MM.1S (cell line): ENCODE measurements around the gene PZP.

ENCODE experiments used
- EZH2phosphoT487 ChIP-seq: fragments of 300-600 bp; sonication (generic); IDR thresholded peaks from 2 replicates; pipeline ENCODE4 v1.6.1; 2018; ENCODE audit warnings: antibody characterized with exemption, low read length
- TF ChIP-seq, protein P1 (sequence below): fragments of 300-600 bp; sonication (generic); IDR thresholded peaks from 2 replicates; pipeline ENCODE4 v1.5.1; 2016; ENCODE audit warnings: antibody characterized with exemption, low read length, mixed read lengths

DNA sequence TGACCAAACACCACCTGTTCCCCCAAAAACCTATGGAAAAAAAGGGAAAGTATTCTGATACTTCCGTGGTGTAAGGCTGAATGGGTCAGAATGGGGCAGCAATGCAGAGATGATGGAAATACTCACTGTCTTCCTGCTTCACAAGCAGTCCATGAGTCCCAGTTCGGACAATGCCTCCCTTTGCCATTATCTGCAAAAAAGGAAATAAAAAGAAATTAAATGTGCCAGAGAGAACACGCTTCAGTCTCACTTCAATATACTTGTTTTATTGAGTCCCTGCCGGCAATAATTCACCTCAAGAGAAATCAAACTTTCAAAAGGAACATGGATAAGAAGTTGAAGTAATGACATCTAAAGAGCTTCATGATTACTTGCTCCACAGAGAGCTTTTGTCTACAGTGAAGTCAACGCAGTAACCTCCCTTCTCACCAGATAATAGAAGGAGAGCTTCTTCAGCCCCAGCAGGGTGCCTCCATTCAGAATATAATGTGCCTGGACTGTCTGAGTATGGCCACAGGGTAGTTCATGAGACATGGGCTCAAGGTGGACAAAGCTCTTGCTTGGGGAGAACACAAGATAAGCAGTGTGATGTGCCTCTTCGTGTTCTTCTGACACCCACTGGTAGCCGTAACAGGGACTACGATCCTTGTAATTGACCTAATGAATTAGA, 107.0 kb downstream of the PZP start:
- TF ChIP-seq, protein P1, sequence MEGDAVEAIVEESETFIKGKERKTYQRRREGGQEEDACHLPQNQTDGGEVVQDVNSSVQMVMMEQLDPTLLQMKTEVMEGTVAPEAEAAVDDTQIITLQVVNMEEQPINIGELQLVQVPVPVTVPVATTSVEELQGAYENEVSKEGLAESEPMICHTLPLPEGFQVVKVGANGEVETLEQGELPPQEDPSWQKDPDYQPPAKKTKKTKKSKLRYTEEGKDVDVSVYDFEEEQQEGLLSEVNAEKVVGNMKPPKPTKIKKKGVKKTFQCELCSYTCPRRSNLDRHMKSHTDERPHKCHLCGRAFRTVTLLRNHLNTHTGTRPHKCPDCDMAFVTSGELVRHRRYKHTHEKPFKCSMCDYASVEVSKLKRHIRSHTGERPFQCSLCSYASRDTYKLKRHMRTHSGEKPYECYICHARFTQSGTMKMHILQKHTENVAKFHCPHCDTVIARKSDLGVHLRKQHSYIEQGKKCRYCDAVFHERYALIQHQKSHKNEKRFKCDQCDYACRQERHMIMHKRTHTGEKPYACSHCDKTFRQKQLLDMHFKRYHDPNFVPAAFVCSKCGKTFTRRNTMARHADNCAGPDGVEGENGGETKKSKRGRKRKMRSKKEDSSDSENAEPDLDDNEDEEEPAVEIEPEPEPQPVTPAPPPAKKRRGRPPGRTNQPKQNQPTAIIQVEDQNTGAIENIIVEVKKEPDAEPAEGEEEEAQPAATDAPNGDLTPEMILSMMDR: no peak
- TF ChIP-seq EZH2phosphoT487: no peak
